H9 (cell line): ENCODE data around the gene PTPN13. TPM values are rescaled to one million over a fixed set of nuclear protein-coding genes. Genes with fewer than 3 reads are reported as not detected.

ENCODE experiments used
- DNase-seq: peaks from one replicate; pipeline ENCODE4 v3.0.0-alpha.2; 2017
- H2AFZ ChIP-seq: one replicate; pipeline ENCODE4 v1.6.1; 2013; ENCODE audit warnings: mild to moderate bottlenecking, low read length, control low read depth, moderate library complexity
- H2AK5ac ChIP-seq: 2 replicates; pipeline ENCODE4 v1.6.1; 2013; ENCODE audit warnings: low read length, control low read depth, mixed read lengths; ENCODE audit not compliant: insufficient read length
- H2BK120ac ChIP-seq: one replicate; pipeline ENCODE4 v1.6.1; 2013; ENCODE audit warnings: low read depth, mild to moderate bottlenecking, low read length, control low read depth, inconsistent platforms; ENCODE audit not compliant: poor library complexity, severe bottlenecking
- H2BK12ac ChIP-seq: 2 replicates; pipeline ENCODE4 v1.6.1; 2013; ENCODE audit warnings: low read length, control low read depth, mixed read lengths, low read depth; ENCODE audit not compliant: insufficient read length
- H2BK15ac ChIP-seq: 2 replicates; pipeline ENCODE4 v1.6.1; 2013; ENCODE audit warnings: low read depth, low read length, control low read depth
- H2BK20ac ChIP-seq: one replicate; pipeline ENCODE4 v1.6.1; 2013; ENCODE audit warnings: low read depth, mild to moderate bottlenecking, low read length, control low read depth, inconsistent platforms; ENCODE audit not compliant: poor library complexity, severe bottlenecking
- H2BK5ac ChIP-seq: 2 replicates; pipeline ENCODE4 v1.6.1; 2013; ENCODE audit warnings: low read length, control low read depth, mixed read lengths; ENCODE audit not compliant: insufficient read length
- H3K14ac ChIP-seq: 2 replicates; pipeline ENCODE4 v1.6.1; 2013; ENCODE audit warnings: low read length, control low read depth; ENCODE audit not compliant: insufficient read depth
- H3K18ac ChIP-seq: 2 replicates; pipeline ENCODE4 v1.6.1; 2013; ENCODE audit warnings: low read depth, mild to moderate bottlenecking, mixed read lengths, low read length, control low read depth; ENCODE audit not compliant: insufficient read length
- H3K23ac ChIP-seq: 2 replicates; pipeline ENCODE4 v1.6.1; 2013; ENCODE audit warnings: low read length, control low read depth, mixed read lengths, low read depth; ENCODE audit not compliant: insufficient read length
- H3K23me2 ChIP-seq: 2 replicates; pipeline ENCODE4 v1.6.1; 2013; ENCODE audit warnings: low read depth, mild to moderate bottlenecking, mixed read lengths, low read length, control low read depth; ENCODE audit not compliant: insufficient read length, poor library complexity, severe bottlenecking
- H3K27ac ChIP-seq: 2 replicates; pipeline ENCODE4 v1.5.1; 2013; ENCODE audit warnings: low read length, control low read depth, mixed read lengths, low read depth; ENCODE audit not compliant: insufficient read length
- H3K27me3 ChIP-seq: 2 replicates; pipeline ENCODE4 v1.6.1; 2013; ENCODE audit warnings: low read length, control low read depth, inconsistent platforms; ENCODE audit not compliant: insufficient read depth
- H3K4ac ChIP-seq: 2 replicates; pipeline ENCODE4 v1.6.1; 2013; ENCODE audit warnings: low read depth, mild to moderate bottlenecking, control low read depth, inconsistent platforms, low read length, moderate library complexity
- H3K4me1 ChIP-seq: 2 replicates; pipeline ENCODE4 v1.6.1; 2013; ENCODE audit warnings: low read length, control low read depth, inconsistent platforms; ENCODE audit not compliant: insufficient read depth
- H3K4me2 ChIP-seq: 2 replicates; pipeline ENCODE4 v1.6.1; 2013; ENCODE audit warnings: low read length, control low read depth, mixed read lengths; ENCODE audit not compliant: insufficient read length, insufficient read depth
- H3K56ac ChIP-seq: 2 replicates; pipeline ENCODE4 v1.6.1; 2013; ENCODE audit warnings: low read depth, mild to moderate bottlenecking, mixed read lengths, low read length, control low read depth; ENCODE audit not compliant: insufficient read length
- H3K79me1 ChIP-seq: 2 replicates; pipeline ENCODE4 v1.6.1; 2013; ENCODE audit warnings: low read depth, mild to moderate bottlenecking, moderate library complexity, low read length, control low read depth, inconsistent platforms; ENCODE audit not compliant: insufficient read depth, poor library complexity, severe bottlenecking
- H3K79me2 ChIP-seq: 2 replicates; pipeline ENCODE4 v1.6.1; 2013; ENCODE audit warnings: low read length, control low read depth, inconsistent platforms; ENCODE audit not compliant: insufficient read depth
- H3K9ac ChIP-seq: 2 replicates; pipeline ENCODE4 v1.6.1; 2013; ENCODE audit warnings: low read length, control low read depth, mixed read lengths; ENCODE audit not compliant: insufficient read length; ENCODE audit errors: extremely low read depth
- H3K9me3 ChIP-seq: one replicate; pipeline ENCODE4 v1.6.1; 2013; ENCODE audit warnings: low read depth, low read length, inconsistent platforms; ENCODE audit not compliant: control insufficient read depth
- H3T11ph ChIP-seq: one replicate; pipeline ENCODE4 v1.6.1; 2013; ENCODE audit warnings: mild to moderate bottlenecking, low read length, control low read depth, inconsistent platforms
- H4K20me1 ChIP-seq: one replicate; pipeline ENCODE4 v1.6.1; 2013; ENCODE audit not compliant: control insufficient read depth, insufficient read length, insufficient read depth
- H4K5ac ChIP-seq: 2 replicates; pipeline ENCODE4 v1.6.1; 2013; ENCODE audit warnings: low read depth, mild to moderate bottlenecking, mixed read lengths, low read length, control low read depth; ENCODE audit not compliant: insufficient read length
- H4K8ac ChIP-seq: replicated peaks from 2 replicates; pipeline ENCODE4 v1.6.1; 2013; ENCODE audit warnings: low read length, control low read depth, mixed read lengths, low read depth; ENCODE audit not compliant: insufficient read length
- H4K91ac ChIP-seq: 2 replicates; pipeline ENCODE4 v1.6.1; 2013; ENCODE audit warnings: low read depth, mild to moderate bottlenecking, moderate library complexity, mixed read lengths, low read length, control low read depth; ENCODE audit not compliant: insufficient read length
- H3K27ac Mint-ChIP-seq, 3 experiments: 2 replicates in 2 of 3; 3 replicates in 1 of 3; pipeline ENCODE4 v1.8.0; 2020 to 2021; ENCODE audit warnings: mixed read lengths in 3 of 3, mild to moderate bottlenecking in 1 of 3, moderate library complexity in 1 of 3
- H3K27me3 Mint-ChIP-seq: 2 replicates; pipeline ENCODE4 v1.8.0; 2021; ENCODE audit warnings: low read depth, mild to moderate bottlenecking, moderate library complexity, mixed read lengths
- H3K36me3 Mint-ChIP-seq, 3 experiments: 2 replicates in 2 of 3; 3 replicates in 1 of 3; pipeline ENCODE4 v1.8.0; 2020 to 2021; ENCODE audit warnings: low read depth in 3 of 3, mixed read lengths in 3 of 3; ENCODE audit not compliant: insufficient read depth in 1 of 3
- H3K4me1 Mint-ChIP-seq, 2 experiments: 2 replicates each; pipeline ENCODE4 v1.8.0; 2020; ENCODE audit warnings: mixed read lengths in 2 of 2
- H3K4me3 Mint-ChIP-seq, 2 experiments: 2 replicates in 1 of 2; 3 replicates in 1 of 2; pipeline ENCODE4 v1.8.0; 2020 to 2021; ENCODE audit warnings: mild to moderate bottlenecking in 2 of 2, mixed read lengths in 2 of 2, moderate library complexity in 1 of 2
- H3K9me3 Mint-ChIP-seq, 2 experiments: 2 replicates in 1 of 2; 3 replicates in 1 of 2; pipeline ENCODE4 v1.8.0; 2020; ENCODE audit warnings: mild to moderate bottlenecking in 2 of 2, mixed read lengths in 2 of 2, moderate library complexity in 1 of 2
- CTCF ChIP-seq: fragments of 200-600 bp; sonication (generic); conservative IDR thresholded peaks from 3 replicates; pipeline ENCODE4 v1.8.0; 2021; ENCODE audit warnings: antibody characterized with exemption, mild to moderate bottlenecking
- total RNA-seq: library from RNA; stranded (reverse); gene quantifications from 2 replicates; pipeline ENCODE4 v1.2.1, GENCODE V29; 2021

Gene PTPN13
- total RNA-seq, 1 experiment from 2014 or later = 34.9 TPM

- H2BK15ac ChIP-seq = no peak overlapping the region
- H2BK12ac ChIP-seq = no peak overlapping the region
- no peaks in the 10 kb centered on the region for H3K79me1 ChIP-seq
- H3K9ac ChIP-seq = no peak overlapping the region
- H3K14ac ChIP-seq = no peak overlapping the region
- no peak for DNase-seq
- no peak overlapping the region for H2BK5ac ChIP-seq
- no peak overlapping the region for H3K23ac ChIP-seq
- H2BK20ac ChIP-seq = no peak overlapping the region
- H3K27ac ChIP-seq = no peak overlapping the region
- no peaks in the 10 kb centered on the region for H3K9me3 ChIP-seq
- no peak overlapping the region for H3T11ph ChIP-seq
- no peak for TF ChIP-seq CTCF
- H3K4ac ChIP-seq = no peak overlapping the region
- H3K18ac ChIP-seq = no peak overlapping the region
- H3K27me3 ChIP-seq = no peaks in the 10 kb centered on the region
- no peak overlapping the region for H3K4me2 ChIP-seq
- no peaks in the 10 kb centered on the region for H3K23me2 ChIP-seq
- no peak overlapping the region for H3K4me3 Mint-ChIP-seq
- no peaks in the 10 kb centered on the region for H3K9me3 Mint-ChIP-seq
- H4K5ac ChIP-seq = no peak overlapping the region
- peak overlapping the region in 1 of 3 experiments; percentile 37; a peak in 2 of 7 replicates for H3K27ac Mint-ChIP-seq
- no peak overlapping the region for H2AK5ac ChIP-seq
- no peaks in the 10 kb centered on the region for H3K27me3 Mint-ChIP-seq
- H4K8ac ChIP-seq = no peak overlapping the region
- H3K36me3 Mint-ChIP-seq = no peaks in the 10 kb centered on the region
- no peak overlapping the region for H2BK120ac ChIP-seq
- H3K4me1 Mint-ChIP-seq = no peaks in the 10 kb centered on the region; a peak in 1 of 4 replicates
- H2AFZ ChIP-seq = no peak overlapping the region
- H3K79me2 ChIP-seq = no peaks in the 10 kb centered on the region
- H3K4me1 ChIP-seq = no peaks in the 10 kb centered on the region
- H4K20me1 ChIP-seq = no peaks in the 10 kb centered on the region
- no peak overlapping the region for H3K56ac ChIP-seq
- H4K91ac ChIP-seq = no peak overlapping the region
These were observed 37.2 kb upstream of the PTPN13 start for GRCh38 chr4:86556791-86557415.
